Measurements from ENCODE around the gene SETD2. TPM values are rescaled to one million over a fixed set of nuclear protein-coding genes. Genes with fewer than 3 reads are reported as not detected.

Gene SETD2
- total RNA-seq, 1 experiment from 2014 or later, result 47.7 TPM

DNA sequence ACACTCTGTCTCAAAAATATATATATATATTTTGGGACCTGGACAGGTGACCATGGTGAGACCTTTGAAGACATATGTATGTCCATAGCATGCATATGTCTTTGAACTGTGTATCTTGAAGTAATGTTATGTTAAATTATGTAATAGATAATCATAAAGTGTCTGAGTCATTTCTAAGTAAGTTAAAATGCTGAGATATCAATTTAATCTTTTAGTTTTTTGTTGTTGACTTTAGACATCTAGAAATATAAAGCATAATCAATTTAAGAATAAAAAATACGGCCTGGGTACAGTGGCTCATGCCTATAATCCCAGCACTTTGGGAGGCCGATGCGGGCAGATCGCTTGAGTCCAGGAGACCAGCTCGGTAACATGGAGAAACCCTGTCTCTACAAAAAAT, 12.7 kb upstream of the SETD2 start:
- Histone ChIP-seq H3K4me3 (no peak overlapping the region), H2AFZ (no peak overlapping the region), H3K79me2 (ENCODE audit: low read depth) (no peaks in the 10 kb centered on the region), H3K9me3 (ENCODE audit: insufficient read depth, low read depth) (no peaks in the 10 kb centered on the region), H3F3A (ENCODE audit: insufficient read depth, low read depth) (no peaks in the 10 kb centered on the region), H3K9me2 (ENCODE audit: insufficient read depth) (no peaks in the 10 kb centered on the region), H3K27ac (no peak overlapping the region), H3K36me3 (ENCODE audit: low read depth) (no peaks in the 10 kb centered on the region), H4K20me1 (ENCODE audit: insufficient read depth) (no peaks in the 10 kb centered on the region), H3K27me3 (ENCODE audit: insufficient read depth, low read depth) (no peaks in the 10 kb centered on the region), H3K4me1 (replicated peaks; ENCODE audit: insufficient read depth) (no peaks in the 10 kb centered on the region), H3K4me2 (no peak overlapping the region)
- ChIA-PET POLR2A (ENCODE audit: unreplicated experiment) (no interaction called here), CTCF (interaction anchor here (0.5 to 0.7 kb wide), 2 partner anchors 23 to 57 kb away, joined by 3 to 29 read pairs; no protein-coding TSS in a partner anchor)
- no peak for DNase-seq
- BruUV-seq (replicated peaks), result no TSS peak
- intact Hi-C loops (cut with micrococcal nuclease; ENCODE audit: unreplicated experiment), result no loop called here
- TF ChIP-seq, protein P1, sequence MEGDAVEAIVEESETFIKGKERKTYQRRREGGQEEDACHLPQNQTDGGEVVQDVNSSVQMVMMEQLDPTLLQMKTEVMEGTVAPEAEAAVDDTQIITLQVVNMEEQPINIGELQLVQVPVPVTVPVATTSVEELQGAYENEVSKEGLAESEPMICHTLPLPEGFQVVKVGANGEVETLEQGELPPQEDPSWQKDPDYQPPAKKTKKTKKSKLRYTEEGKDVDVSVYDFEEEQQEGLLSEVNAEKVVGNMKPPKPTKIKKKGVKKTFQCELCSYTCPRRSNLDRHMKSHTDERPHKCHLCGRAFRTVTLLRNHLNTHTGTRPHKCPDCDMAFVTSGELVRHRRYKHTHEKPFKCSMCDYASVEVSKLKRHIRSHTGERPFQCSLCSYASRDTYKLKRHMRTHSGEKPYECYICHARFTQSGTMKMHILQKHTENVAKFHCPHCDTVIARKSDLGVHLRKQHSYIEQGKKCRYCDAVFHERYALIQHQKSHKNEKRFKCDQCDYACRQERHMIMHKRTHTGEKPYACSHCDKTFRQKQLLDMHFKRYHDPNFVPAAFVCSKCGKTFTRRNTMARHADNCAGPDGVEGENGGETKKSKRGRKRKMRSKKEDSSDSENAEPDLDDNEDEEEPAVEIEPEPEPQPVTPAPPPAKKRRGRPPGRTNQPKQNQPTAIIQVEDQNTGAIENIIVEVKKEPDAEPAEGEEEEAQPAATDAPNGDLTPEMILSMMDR (conservative IDR thresholded peaks at IDR 0.05), result no peak
- no peak for TF ChIP-seq EZH2 (IDR thresholded peaks at IDR 0.05; ENCODE audit: low read depth)

DNA sequence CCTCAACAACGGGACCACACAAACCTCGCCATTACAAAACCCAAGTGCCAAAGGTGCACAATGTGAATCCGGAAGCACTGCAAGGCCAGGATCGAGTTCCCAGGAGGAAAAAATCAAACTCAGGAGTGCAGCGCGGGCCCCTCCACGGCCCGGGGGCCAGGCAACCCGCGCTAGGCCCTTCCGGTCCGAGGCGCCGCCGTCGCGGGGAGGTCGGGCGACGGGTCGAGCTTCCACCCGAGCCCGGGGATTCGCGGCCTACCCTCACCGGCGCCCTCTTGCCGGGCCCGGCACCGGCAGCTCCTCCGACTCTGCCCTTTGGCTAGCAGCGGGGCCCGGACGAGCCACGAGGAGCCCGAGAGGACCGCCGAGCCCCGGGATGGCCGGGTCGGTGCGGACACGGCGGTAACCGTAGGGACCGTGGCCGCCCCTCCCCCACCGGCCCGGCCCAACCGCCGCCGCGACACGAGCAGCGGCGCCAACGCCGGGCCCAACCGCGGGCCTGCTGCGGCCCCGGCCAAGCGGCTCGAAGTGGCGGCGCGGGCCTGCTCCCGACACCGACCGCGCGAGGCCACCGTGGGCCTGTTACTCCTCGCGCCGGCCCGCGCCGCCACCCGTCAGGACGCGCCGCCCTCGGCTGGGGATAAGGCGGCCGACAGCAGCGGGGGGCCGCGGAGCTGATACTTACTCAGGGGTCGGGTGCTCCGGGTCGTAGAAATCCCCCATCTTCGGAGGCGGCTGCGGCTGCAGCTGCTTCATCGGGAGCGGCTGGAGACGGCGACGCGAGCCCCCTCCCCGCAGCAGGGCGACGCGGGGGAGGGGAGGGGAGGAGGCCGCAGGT, 525 bp downstream of the SETD2 start:
- BruUV-seq (replicated peaks), result no TSS peak
- ChIA-PET CTCF (no interaction called here), POLR2A (ENCODE audit: unreplicated experiment) (interaction anchor here (0.8 kb wide), 1 partner anchor 14 kb away, joined by 5 read pairs; no protein-coding TSS in a partner anchor)
- no peak for TF ChIP-seq EZH2 (IDR thresholded peaks at IDR 0.05; ENCODE audit: low read depth)
- TF ChIP-seq, protein P1 (conservative IDR thresholded peaks at IDR 0.05), result no peak
- peaks cover 30% of the 10 kb centered on the region for H4K20me1 ChIP-seq (ENCODE audit: insufficient read depth)
- DNase-seq, result peak in 1 of 2 experiments; percentile 26
- H3K4me2 ChIP-seq, result peak overlapping the region; percentile 94
- no peaks in the 10 kb centered on the region for H3K36me3 ChIP-seq (ENCODE audit: low read depth)
- H3K4me3 ChIP-seq, result peak overlapping the region; percentile 71
- intact Hi-C loops (cut with micrococcal nuclease; ENCODE audit: unreplicated experiment), result loop anchor here (1.0 kb wide), 1 partner anchor 118 kb away; no protein-coding TSS in a partner anchor
- H3K4me1 ChIP-seq (replicated peaks; ENCODE audit: insufficient read depth), result peaks cover 28% of the 10 kb centered on the region
- no peaks in the 10 kb centered on the region for H3K9me3 ChIP-seq (ENCODE audit: insufficient read depth, low read depth)
- H3F3A ChIP-seq (ENCODE audit: insufficient read depth, low read depth), result peaks cover 12% of the 10 kb centered on the region; the same call in 1 of the 2 replicates
- H2AFZ ChIP-seq, result peak overlapping the region; percentile 9
- no peaks in the 10 kb centered on the region for H3K27me3 ChIP-seq (ENCODE audit: insufficient read depth, low read depth)
- H3K9me2 ChIP-seq (ENCODE audit: insufficient read depth), result no peaks in the 10 kb centered on the region
- H3K27ac ChIP-seq, result peak overlapping the region; percentile 47
- H3K79me2 ChIP-seq (ENCODE audit: low read depth), result peaks cover 73% of the 10 kb centered on the region

DNA sequence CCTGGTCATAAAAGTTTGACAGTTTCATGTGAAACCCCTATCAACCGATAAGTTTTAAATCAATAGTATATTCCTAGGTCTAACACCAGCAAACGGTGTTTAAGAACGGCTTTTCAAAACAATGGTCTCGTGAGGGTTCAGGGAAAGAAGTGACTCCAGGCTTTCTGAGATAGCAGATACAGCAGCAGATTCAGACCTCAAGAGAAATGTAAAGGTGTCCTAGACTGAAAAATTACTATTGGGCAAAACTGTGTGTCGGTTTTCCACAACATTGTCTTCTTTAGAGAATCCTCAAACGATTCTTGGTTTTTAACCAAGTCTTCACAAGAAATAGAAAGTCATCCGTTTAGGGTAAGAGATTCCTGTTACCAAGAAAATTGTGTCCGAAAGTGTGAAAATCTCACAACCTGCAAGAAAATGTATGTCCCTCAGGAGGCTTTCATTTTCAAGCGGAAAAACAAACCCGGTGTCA, 1.2 kb downstream of the SETD2 start:
- H3K9me3 ChIP-seq (ENCODE audit: insufficient read depth, low read depth), result no peaks in the 10 kb centered on the region
- H3K4me2 ChIP-seq, result peak overlapping the region; percentile 94
- peak overlapping the region; percentile 71 for H3K4me3 ChIP-seq
- BruUV-seq (replicated peaks), result TSS peak; percentile 46
- no peak for DNase-seq
- H3K4me1 ChIP-seq (replicated peaks; ENCODE audit: insufficient read depth), result peaks cover 28% of the 10 kb centered on the region
- peaks cover 37% of the 10 kb centered on the region for H4K20me1 ChIP-seq (ENCODE audit: insufficient read depth)
- peaks cover 79% of the 10 kb centered on the region for H3K79me2 ChIP-seq (ENCODE audit: low read depth)
- H3F3A ChIP-seq (ENCODE audit: insufficient read depth, low read depth), result peaks cover 12% of the 10 kb centered on the region; the same call in 1 of the 2 replicates
- no peak for TF ChIP-seq EZH2 (IDR thresholded peaks at IDR 0.05; ENCODE audit: low read depth)
- TF ChIP-seq, protein P1 (conservative IDR thresholded peaks at IDR 0.05), result no peak
- ChIA-PET POLR2A (ENCODE audit: unreplicated experiment) (no interaction called here), CTCF (no interaction called here)
- H2AFZ ChIP-seq, result peak overlapping the region; percentile 9; the same call in 1 of the 2 replicates
- H3K9me2 ChIP-seq (ENCODE audit: insufficient read depth), result no peaks in the 10 kb centered on the region
- intact Hi-C loops (cut with micrococcal nuclease; ENCODE audit: unreplicated experiment), result no loop called here
- H3K27me3 ChIP-seq (ENCODE audit: insufficient read depth, low read depth), result no peaks in the 10 kb centered on the region
- H3K36me3 ChIP-seq (ENCODE audit: low read depth), result no peaks in the 10 kb centered on the region
- peak overlapping the region; percentile 47 for H3K27ac ChIP-seq

Data from PC-9 (cell line).